ENCODE results near the gene CCDC171. TPM values are rescaled to one million over a fixed set of nuclear protein-coding genes. Genes with fewer than 3 reads are reported as not detected.

The CCDC171 gene
- total RNA-seq, 1 experiment from 2014 or later, result 2.6 TPM

DNA sequence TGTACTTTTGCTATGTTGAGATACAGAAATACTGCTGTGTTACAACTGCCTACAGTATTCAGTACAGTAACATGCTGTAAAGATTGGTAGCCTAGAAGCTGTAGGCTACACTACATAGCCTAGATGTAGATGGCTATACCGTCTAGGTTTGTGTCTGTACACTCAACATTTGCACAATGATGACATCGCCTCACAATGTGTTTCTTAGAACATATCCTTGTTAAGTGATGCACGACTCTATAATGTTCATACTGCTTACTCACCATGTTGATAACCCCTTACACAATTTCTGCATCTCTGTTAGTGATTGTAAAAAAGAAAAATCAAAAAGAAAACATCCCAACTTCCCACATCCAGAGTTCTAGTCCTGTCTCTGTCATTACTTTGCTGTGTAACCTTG is 450.0 kb downstream of the CCDC171 start:
- ATAC-seq (no peak), DNase-seq (ENCODE audit: low read depth, low spot score) (no peak)
- Histone ChIP-seq H3K4me1 (ENCODE audit: control insufficient read depth in 1 of 2, insufficient read depth in 2 of 2, low read length in 2 of 2) (peaks cover 0 to 25% of the 10 kb centered on the region in 2 experiments; a peak in 2 of 4 replicates), H3K27ac (ENCODE audit: low read depth, low read length) (no peak overlapping the region), H3K27me3 (ENCODE audit: insufficient read depth, low read length) (no peaks in the 10 kb centered on the region), H3K4me2 (ENCODE audit: low read length) (no peak overlapping the region), H3K9ac (ENCODE audit: low read length) (no peak overlapping the region), H3K79me2 (ENCODE audit: insufficient read depth, low read length) (no peaks in the 10 kb centered on the region), H4K20me1 (ENCODE audit: insufficient read depth) (no peaks in the 10 kb centered on the region), H3K4me3 (replicated peaks in 1 of 2; ENCODE audit: low read depth in 1 of 2, low read length in 2 of 2) (no peak overlapping the region), H3K36me3 (ENCODE audit: control insufficient read depth in 1 of 2, insufficient read depth in 2 of 2, low read length in 2 of 2) (no peaks in the 10 kb centered on the region), H3K9me3 (ENCODE audit: control insufficient read depth in 1 of 2, insufficient read depth in 1 of 2, low read depth in 1 of 2, low read length in 2 of 2) (no peaks in the 10 kb centered on the region), H2AFZ (ENCODE audit: low read depth, low read length, poor library complexity, severe bottlenecking) (no peak overlapping the region), H3K9me2 (ENCODE audit: insufficient read depth) (no peaks in the 10 kb centered on the region)
- BruUV-seq (replicated peaks), result no TSS peak
- CTCF ChIA-PET, result no interaction called here
- TF ChIP-seq, protein P1, sequence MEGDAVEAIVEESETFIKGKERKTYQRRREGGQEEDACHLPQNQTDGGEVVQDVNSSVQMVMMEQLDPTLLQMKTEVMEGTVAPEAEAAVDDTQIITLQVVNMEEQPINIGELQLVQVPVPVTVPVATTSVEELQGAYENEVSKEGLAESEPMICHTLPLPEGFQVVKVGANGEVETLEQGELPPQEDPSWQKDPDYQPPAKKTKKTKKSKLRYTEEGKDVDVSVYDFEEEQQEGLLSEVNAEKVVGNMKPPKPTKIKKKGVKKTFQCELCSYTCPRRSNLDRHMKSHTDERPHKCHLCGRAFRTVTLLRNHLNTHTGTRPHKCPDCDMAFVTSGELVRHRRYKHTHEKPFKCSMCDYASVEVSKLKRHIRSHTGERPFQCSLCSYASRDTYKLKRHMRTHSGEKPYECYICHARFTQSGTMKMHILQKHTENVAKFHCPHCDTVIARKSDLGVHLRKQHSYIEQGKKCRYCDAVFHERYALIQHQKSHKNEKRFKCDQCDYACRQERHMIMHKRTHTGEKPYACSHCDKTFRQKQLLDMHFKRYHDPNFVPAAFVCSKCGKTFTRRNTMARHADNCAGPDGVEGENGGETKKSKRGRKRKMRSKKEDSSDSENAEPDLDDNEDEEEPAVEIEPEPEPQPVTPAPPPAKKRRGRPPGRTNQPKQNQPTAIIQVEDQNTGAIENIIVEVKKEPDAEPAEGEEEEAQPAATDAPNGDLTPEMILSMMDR (IDR thresholded peaks at IDR 0.05 in 2 of 3, conservative IDR thresholded peaks at IDR 0.05 in 1 of 3; ENCODE audit: borderline replicate concordance in 1 of 3, insufficient read depth in 1 of 3, low read depth in 2 of 3, low read length in 2 of 3), result no peak
- no peak for TF ChIP-seq ZNF274 (IDR thresholded peaks at IDR 0.05; ENCODE audit: low read depth, low read length)
- TF ChIP-seq POLR2AphosphoS5 (IDR thresholded peaks at IDR 0.05; ENCODE audit: low read depth, low read length), result no peak
- TF ChIP-seq RAD21 (IDR thresholded peaks at IDR 0.05; ENCODE audit: low read depth), result no peak
- TF ChIP-seq CBX3 (IDR thresholded peaks at IDR 0.05; ENCODE audit: low read depth), result no peak
- intact Hi-C loops (cut with micrococcal nuclease), result no loop called here
- POLR2A ChIA-PET, result no interaction called here
- RAD21 ChIA-PET (ENCODE audit: low non-redundant PET in 1 of 2, low total read pairs in 2 of 2, uncharacterized antibody in 2 of 2, unreplicated experiment in 2 of 2), result no interaction called here

DNA sequence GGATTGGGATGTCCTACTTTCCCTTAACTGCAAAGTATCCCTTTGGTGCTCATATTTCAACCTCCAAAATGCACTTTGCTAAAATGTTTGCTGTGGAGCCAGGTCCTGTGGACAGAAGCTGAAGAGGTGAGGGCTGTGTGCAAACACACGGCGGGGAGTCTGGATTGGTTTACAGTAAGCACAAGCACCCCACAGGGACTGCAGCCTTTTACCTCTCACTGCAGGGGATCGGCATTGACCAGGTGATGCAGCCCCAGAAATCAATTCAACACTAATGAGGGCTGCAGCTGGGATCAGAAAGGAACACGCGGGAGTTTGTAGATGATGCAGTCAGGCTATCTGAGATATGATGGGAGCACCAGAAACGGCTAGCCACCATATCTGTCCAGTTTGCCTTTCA is 450.9 kb downstream of the CCDC171 start:
- RAD21 ChIA-PET (ENCODE audit: low non-redundant PET in 1 of 2, low total read pairs in 2 of 2, uncharacterized antibody in 2 of 2, unreplicated experiment in 2 of 2), result no interaction called here
- no peaks in the 10 kb centered on the region for H3K27me3 ChIP-seq (ENCODE audit: insufficient read depth, low read length)
- intact Hi-C loops (cut with micrococcal nuclease), result no loop called here
- no peak for TF ChIP-seq RAD21 (IDR thresholded peaks at IDR 0.05; ENCODE audit: low read depth)
- TF ChIP-seq SRF (IDR thresholded peaks at IDR 0.05; ENCODE audit: low read depth), result no peak
- no peak for TF ChIP-seq FOSL1 (IDR thresholded peaks at IDR 0.05; ENCODE audit: low read depth)
- no peak for TF ChIP-seq YY1 (IDR thresholded peaks at IDR 0.05; ENCODE audit: extremely low read depth, insufficient replicate concordance, low read depth, low read length)
- TF ChIP-seq, protein P2, sequence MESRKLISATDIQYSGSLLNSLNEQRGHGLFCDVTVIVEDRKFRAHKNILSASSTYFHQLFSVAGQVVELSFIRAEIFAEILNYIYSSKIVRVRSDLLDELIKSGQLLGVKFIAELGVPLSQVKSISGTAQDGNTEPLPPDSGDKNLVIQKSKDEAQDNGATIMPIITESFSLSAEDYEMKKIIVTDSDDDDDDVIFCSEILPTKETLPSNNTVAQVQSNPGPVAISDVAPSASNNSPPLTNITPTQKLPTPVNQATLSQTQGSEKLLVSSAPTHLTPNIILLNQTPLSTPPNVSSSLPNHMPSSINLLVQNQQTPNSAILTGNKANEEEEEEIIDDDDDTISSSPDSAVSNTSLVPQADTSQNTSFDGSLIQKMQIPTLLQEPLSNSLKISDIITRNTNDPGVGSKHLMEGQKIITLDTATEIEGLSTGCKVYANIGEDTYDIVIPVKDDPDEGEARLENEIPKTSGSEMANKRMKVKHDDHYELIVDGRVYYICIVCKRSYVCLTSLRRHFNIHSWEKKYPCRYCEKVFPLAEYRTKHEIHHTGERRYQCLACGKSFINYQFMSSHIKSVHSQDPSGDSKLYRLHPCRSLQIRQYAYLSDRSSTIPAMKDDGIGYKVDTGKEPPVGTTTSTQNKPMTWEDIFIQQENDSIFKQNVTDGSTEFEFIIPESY (IDR thresholded peaks at IDR 0.05; ENCODE audit: extremely low read depth, insufficient replicate concordance, low read length), result no peak
- TF ChIP-seq, protein P1 (IDR thresholded peaks at IDR 0.05 in 2 of 3, conservative IDR thresholded peaks at IDR 0.05 in 1 of 3; ENCODE audit: borderline replicate concordance in 1 of 3, insufficient read depth in 1 of 3, low read depth in 2 of 3, low read length in 2 of 3), result no peak
- TF ChIP-seq EZH2 (IDR thresholded peaks at IDR 0.05), result no peak
- no peak for TF ChIP-seq CBX3 (IDR thresholded peaks at IDR 0.05; ENCODE audit: low read depth)
- no peak for TF ChIP-seq JUND (IDR thresholded peaks at IDR 0.05)
- no peak for TF ChIP-seq POLR2AphosphoS5 (IDR thresholded peaks at IDR 0.05; ENCODE audit: low read depth, low read length)
- TF ChIP-seq SIN3A (IDR thresholded peaks at IDR 0.05; ENCODE audit: low read depth), result no peak
- DNase-seq (ENCODE audit: low read depth, low spot score) (no peak), ATAC-seq (no peak)
- no peak overlapping the region for H3K27ac ChIP-seq (ENCODE audit: low read depth, low read length)
- no TSS peak for BruUV-seq (replicated peaks)
- POLR2A ChIA-PET, result no interaction called here
- no peaks in the 10 kb centered on the region for H3K36me3 ChIP-seq (ENCODE audit: control insufficient read depth in 1 of 2, insufficient read depth in 2 of 2, low read length in 2 of 2)
- no peaks in the 10 kb centered on the region for H4K20me1 ChIP-seq (ENCODE audit: insufficient read depth)
- no peaks in the 10 kb centered on the region for H3K9me3 ChIP-seq (ENCODE audit: control insufficient read depth in 1 of 2, insufficient read depth in 1 of 2, low read depth in 1 of 2, low read length in 2 of 2)
- CTCF ChIA-PET, result no interaction called here
- peaks cover 0 to 25% of the 10 kb centered on the region in 2 experiments; a peak in 2 of 4 replicates for H3K4me1 ChIP-seq (ENCODE audit: control insufficient read depth in 1 of 2, insufficient read depth in 2 of 2, low read length in 2 of 2)
- no peak overlapping the region for H2AFZ ChIP-seq (ENCODE audit: low read depth, low read length, poor library complexity, severe bottlenecking)
- no peak overlapping the region for H3K4me3 ChIP-seq (replicated peaks in 1 of 2; ENCODE audit: low read depth in 1 of 2, low read length in 2 of 2)
- H3K9me2 ChIP-seq (ENCODE audit: insufficient read depth), result no peaks in the 10 kb centered on the region
- H3K79me2 ChIP-seq (ENCODE audit: insufficient read depth, low read length), result no peaks in the 10 kb centered on the region
- H3K4me2 ChIP-seq (ENCODE audit: low read length), result no peak overlapping the region
- no peak overlapping the region for H3K9ac ChIP-seq (ENCODE audit: low read length)
